Measurements from ENCODE around the gene MACF1.

- no peak for TF ChIP-seq TAF1 (conservative IDR thresholded peaks at IDR 0.05)
- TF ChIP-seq CTCF (IDR thresholded peaks at IDR 0.05; ENCODE audit: low read depth, low read length, missing input control): no peak
- TF ChIP-seq REST (IDR thresholded peaks at IDR 0.05): no peak
- no peak for TF ChIP-seq GABPA (IDR thresholded peaks at IDR 0.05 in 1 of 2, conservative IDR thresholded peaks at IDR 0.05 in 1 of 2)
- peak in 1 of 2 donors; percentile 37 for TF ChIP-seq JUND (IDR thresholded peaks at IDR 0.05)
- TF ChIP-seq ATF3 (IDR thresholded peaks at IDR 0.05): no peak
Observed at GRCh38 chr1:39386997-39387396, 182.5 kb downstream of the MACF1 start.
